CD4-positive, alpha-beta T cell treated with Interleukin-12 subunit alpha and Interleukin-12 subunit beta, for 1 hour (primary cell): ENCODE results near the gene COL26A1.

Experiments
- DNase-seq: peaks from one replicate; pipeline ENCODE4 v3.0.0-alpha.2; 2020

The COL26A1 gene

DNA sequence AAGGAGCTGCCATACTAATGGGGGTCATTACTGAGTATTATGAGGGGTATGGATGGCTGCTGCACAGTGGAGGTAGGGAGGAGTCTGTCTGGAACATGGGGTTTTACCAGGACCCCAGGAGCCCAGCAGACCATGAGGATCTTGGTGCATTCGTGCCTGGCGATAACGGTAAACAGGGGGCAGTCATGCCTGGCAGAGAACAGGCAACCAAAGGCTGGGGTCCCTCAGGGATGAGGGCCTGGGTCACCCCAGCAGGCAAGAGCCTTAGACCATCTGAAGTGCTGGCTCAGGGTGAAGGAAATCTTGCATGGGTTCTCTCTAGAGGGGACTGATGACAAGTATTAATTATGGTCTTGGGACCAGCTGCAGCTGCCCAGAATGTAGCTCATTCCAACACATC is 220.3 kb downstream of the COL26A1 start:
- DNase-seq = no peak

DNA sequence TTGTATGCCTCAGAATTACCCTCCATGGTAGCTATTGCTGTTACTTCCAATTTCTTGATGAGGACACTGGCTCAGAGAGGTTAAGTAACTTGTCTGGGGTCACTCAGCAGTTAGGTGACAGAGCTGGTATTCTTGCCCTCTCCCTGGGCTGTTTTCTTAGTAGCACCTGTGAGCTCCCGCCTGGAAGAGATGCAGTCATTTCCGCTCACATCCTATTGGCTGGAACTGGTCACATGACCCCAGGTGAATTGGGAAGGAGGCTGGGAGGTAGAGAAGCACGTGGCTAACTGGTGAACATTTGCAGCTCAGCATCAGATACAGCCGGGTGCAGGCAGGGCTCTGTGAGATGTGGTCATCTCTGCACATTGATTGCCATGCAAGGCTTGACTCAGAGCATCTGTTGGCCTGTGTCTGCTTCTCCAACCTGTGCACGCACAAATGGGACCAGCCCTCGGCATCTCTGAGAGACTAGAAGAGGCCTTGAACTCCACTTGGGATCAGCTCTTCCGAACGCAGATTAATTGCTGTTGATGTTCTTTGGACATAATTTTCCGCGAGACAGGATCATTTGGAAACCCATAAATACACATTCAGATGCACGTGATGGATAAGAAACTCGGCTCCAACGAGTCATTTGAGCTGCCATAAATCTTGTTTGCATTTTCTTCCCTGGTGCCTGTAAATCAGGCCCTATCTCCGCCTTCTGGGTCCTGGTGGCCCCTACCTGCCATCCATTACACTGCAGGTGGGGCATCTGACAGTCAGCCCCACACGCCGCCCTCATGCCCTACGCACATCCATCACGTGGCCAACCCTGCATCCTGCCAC is 223.6 kb downstream of the COL26A1 start:
- no peak for DNase-seq

DNA sequence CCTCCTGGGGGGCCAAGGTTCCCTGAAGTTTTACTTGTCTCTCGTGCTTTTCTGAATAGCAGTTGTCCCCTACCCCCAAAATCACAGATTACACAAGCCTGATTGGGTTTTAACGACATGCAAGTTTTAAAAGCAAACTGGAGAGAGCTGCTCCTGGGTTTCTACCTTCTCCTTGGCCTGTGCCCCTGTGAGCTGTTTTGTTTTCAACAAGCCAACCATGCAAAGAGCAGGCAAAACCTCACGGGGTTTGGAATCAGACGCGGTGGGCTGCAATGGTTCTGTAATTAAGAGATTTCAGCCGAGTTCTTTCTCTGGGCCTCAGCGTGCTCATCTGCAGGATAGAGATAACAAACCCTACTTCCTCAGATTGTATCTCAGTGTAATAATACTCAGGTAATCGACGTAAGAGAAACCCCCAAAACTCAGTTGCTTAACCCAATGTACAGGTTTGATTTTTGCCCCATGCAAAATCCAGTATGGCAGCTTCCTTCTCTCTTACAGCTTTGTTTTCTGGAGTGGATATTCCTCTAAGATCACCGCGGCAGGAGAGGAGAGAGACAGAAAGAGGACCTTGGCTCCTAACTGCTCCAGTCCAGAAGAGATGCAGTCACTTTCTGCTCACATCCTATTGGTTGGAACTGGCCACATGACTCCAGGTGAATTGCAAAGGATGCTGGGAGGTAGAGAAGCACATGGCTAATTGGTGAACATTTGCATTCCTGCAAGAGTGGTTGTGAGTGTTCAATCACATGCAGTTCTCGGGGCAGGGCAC is 224.4 kb downstream of the COL26A1 start:
- DNase-seq = no peak

- no peak for DNase-seq
Observed at GRCh38 chr7:101588131-101588935, 225.7 kb downstream of the COL26A1 start.

- DNase-seq = no peak
Observed at GRCh38 chr7:101589052-101589451, 226.4 kb downstream of the COL26A1 start.

GRCh38 chr7:101589976-101590662 is 227.4 kb downstream of the COL26A1 start:
- DNase-seq = no peak

DNA sequence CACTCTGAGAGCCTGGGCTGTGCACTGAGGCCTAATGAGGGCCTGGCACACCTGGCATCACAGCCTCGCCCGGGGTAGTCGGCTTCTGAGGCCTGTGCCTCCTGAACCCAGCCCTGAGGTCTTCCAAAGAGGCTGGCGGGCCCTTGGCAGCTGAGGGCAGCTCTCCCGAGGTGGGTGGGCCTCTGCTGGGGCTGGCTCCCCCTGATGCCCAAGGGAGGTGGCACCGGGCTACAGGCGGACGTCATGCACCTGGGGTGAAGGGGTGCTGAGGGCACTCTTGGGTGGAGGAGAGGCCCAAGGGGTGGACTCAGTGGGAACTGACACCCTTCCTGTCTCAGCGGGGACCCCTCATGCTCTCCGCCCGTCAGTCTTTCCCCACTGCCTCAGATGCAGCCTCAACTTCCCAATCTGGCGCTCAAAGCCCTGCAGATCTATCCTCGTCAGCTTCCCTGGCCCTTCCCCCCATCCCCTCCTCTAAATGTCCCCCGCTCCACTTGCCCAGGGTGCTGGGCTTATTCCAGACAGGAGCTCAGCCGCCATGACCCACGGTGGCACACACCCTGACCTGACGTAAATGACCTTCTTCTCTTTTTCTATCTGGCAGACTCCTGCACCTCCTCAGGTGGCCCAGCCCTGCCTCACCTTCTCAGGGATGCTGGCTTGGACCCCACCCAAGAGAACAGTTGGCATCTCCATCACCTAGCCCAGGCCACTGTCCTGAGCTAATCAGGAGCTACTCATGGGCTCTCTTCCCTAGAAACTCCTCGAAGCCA is 228.2 kb downstream of the COL26A1 start:
- no peak for DNase-seq

DNA sequence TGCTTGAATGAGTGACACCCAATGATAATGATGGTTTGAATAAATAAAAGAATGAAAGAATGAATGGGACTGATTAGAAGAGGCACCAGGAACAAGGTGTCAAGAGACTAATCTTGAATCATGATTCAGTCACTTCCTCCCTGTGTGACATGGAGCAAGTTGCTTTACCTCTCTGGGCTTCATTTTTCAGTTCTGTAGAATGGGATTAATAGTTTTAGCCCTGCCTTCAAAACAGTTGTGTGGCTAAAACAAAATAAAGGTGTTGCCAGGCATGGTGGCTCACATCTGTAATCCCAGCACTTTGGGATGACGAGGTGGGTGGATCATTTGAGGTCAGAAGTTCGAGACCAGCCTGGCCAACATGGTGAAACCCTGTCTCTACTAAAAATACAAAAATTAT is 228.8 kb downstream of the COL26A1 start:
- DNase-seq = no peak

- no peak for DNase-seq
Observed at GRCh38 chr7:101593556-101593955, 230.9 kb downstream of the COL26A1 start.

DNA sequence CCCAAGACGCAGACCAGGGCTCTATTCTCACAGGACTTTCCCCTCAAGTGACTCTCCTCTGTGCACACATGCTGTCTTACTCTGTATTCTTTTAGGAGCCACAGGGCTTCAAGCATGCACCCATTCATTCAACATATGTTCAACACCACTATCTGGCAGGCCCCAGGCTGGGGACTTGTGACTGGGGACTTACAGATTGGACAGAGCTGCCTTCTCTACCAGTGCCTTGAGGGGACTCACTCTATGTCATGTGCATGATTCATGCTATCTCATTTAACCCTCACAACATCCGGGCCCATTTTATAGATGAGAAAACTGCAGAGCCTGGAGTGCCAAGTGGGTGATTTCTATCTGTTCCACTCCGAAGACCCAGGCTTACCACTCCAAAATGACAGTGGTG is 232.1 kb downstream of the COL26A1 start:
- DNase-seq = no peak

DNA sequence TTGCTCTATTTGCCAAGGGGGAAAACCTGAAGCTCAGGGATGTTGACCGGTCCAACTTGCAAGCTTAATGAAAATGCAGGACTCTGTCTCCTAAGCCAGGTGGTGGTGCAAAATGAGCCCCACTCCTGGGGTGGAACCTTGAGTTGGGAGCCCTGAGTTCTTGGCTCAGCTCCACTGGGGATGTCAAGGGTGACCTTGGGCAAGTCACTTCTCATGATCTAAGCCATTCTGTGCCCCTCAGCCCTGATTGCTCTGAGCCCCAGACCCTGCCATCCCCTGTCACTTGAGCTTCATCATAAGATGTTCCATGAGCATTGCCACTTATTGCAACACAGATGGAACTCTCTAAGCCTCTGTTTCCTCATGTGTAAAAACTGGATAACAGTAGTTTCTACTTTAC is 232.6 kb downstream of the COL26A1 start:
- DNase-seq = no peak

- DNase-seq = no peak
Observed at GRCh38 chr7:101595766-101596537, 233.3 kb downstream of the COL26A1 start.

DNA sequence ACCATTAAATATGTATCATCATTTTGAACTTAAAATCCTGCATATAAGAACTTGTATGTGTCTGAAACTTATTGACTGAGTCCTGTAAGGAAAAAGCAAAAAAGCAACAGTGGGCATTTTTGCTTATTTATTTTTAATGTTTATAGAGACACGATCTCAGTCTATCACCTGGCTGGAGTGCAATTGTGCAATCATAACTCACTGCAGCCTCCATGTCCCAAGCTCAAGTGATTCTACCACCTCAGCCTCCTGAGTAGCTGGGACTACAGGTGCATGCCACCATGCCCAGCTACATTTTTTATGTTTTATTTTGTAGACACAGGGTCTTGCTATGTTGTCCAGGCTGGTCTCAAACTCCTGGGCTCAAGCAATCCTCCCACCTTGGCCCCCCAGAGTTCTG is 234.2 kb downstream of the COL26A1 start:
- no peak for DNase-seq

DNA sequence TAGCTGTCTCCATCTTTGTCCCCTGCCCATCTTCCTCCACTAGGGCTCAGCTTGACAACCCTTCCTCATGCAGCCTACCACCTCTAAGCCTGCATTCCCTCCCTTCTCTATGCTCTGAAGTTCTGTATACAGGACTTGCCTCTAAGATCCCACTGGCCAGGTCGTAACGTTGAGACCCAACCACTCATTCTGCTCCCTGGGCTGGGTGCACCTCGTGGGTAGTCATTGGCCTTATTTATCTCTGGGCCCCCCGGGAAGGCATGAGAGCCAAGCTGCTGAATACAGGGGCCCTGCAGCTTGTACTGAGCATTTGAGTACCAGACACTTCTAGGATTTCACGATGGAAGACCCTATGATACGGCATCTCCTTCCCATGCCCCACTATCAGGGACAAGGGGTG is 235.3 kb downstream of the COL26A1 start:
- DNase-seq = no peak

DNA sequence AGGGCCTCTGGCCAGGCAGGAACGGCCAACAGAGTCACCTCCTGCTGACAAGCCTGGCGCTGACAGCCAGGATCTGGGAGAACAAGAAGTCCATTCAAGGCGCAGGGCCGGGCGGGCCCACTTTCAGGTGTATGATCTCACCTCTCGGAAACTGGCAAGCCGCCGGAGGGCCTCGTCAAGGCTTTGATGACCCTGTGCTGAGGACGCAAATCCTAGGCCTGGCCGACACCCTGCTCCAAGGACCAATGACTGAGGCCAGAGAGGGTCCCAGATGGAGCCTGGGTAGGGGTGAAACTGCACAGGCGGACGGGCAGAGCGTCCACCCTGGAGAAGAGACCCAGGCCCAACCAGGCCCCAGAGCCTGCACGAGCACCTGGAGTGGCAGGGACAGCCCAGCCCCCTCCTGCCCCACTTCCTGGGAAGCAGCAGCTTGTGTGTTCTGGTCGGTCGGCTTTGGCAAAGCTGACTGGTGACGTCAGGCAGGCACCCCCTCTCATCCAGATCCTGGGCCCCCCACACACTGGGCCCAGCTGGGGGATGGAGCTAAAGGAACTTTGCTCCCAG is 235.8 kb downstream of the COL26A1 start:
- DNase-seq = no peak

- DNase-seq = no peak
Observed at GRCh38 chr7:101598986-101599771, 236.5 kb downstream of the COL26A1 start.

GRCh38 chr7:101599787-101600186 is 237.1 kb downstream of the COL26A1 start:
- DNase-seq = no peak

- DNase-seq = no peak
Observed at GRCh38 chr7:101602082-101602481, 239.4 kb downstream of the COL26A1 start.

DNA sequence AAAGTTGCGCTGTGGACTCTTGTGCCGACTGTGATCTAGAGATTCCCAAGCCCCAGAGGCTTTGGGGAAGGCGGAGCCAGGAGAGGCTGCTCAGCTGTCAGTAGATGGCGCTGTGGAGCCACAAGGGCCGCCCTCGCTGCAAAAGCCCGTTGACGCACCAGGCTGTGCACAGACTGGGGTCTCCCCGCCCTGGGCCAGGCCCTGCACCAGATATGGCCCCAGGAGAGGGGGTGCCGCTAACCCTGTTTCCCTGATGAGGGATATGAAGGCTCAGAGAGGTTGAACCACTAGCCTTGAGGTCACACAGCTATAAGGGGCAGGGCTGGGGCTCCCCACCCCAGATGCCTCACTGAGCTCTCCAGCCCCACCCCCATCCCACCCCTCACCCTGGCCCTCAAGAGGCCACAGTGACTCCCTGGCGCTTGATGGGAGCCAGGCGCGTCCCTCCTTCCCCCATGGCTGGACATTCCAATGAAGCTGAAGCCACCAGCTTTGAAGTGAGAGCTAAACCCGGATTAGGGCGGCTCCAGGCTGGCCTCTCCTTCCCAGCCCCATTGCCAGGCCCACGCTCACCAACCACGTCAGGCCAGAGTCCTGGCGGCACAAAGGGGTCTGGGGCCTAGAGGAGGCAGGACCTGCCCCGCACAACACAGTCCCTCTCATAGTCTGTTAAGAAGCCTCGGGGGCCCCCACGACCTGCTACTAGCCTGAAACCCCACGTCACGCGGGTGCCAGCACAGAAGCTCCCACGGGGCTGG is 240.0 kb downstream of the COL26A1 start:
- peak; percentile 58 for DNase-seq
